Tibial nerve (tissue), 4 donors: ENCODE measurements around the gene NOLC1. TPM values are rescaled to one million over a fixed set of nuclear protein-coding genes. Genes with fewer than 3 reads are reported as not detected.

Experiments used
- DNase-seq, 2 donors: peaks; one replicate each; pipeline ENCODE4 v3.0.0-alpha.2; 2019; ENCODE audit warnings: low spot score in 2 of 2
- H3K27ac ChIP-seq, 4 donors: fragments of 200-600 bp; sonication (generic) in 3 of 4; one replicate each; pipeline ENCODE4 v1.5.1; 2017 to 2019; ENCODE audit warnings: mild to moderate bottlenecking in 1 of 4
- H3K27me3 ChIP-seq, 2 donors: fragments of 200-600 bp; sonication (generic) in 1 of 2; one replicate each; pipeline versions ENCODE4 v1.5.1 to v1.6.0; 2017 to 2019
- H3K36me3 ChIP-seq, 3 donors: fragments of 200-600 bp; sonication (generic); one replicate each; pipeline ENCODE4 v1.5.1; 2018 to 2019
- H3K4me1 ChIP-seq, 4 donors: fragments of 200-600 bp; sonication (generic) in 3 of 4; one replicate each; pipeline ENCODE4 v1.5.1; 2017 to 2019
- H3K4me3 ChIP-seq, 4 donors: fragments of 200-600 bp; sonication (generic) in 3 of 4; one replicate each; pipeline ENCODE4 v1.5.1; 2017 to 2019; ENCODE audit warnings: mild to moderate bottlenecking in 1 of 4, moderate library complexity in 1 of 4
- H3K9me3 ChIP-seq, 4 donors: fragments of 200-600 bp; sonication (generic) in 3 of 4; one replicate each; pipeline ENCODE4 v1.5.1; 2017 to 2019
- EP300 ChIP-seq, 2 donors: sonication (generic); formaldehyde crosslinking; IDR thresholded peaks; one replicate each; pipeline ENCODE4 v1.6.1; 2017; ENCODE audit warnings: antibody characterized with exemption in 2 of 2, mild to moderate bottlenecking in 1 of 2
- POLR2A ChIP-seq, 2 donors: fragments of 450-650 bp; IDR thresholded peaks; one replicate each; pipeline ENCODE4 v1.6.1; 2017; ENCODE audit warnings: antibody characterized with exemption in 2 of 2, mild to moderate bottlenecking in 2 of 2, moderate library complexity in 2 of 2
- WGBS, 2 donors: methylation state at CpG; one replicate each; pipeline ENCODE4 v1.1.5; 2018; 5-methylcytosine and 5-hydroxymethylcytosine counted together
- total RNA-seq, 4 donors: library from RNA; depleted of rRNA; stranded (reverse); fragments of >200 nt; gene quantifications; one replicate each; pipeline ENCODE4 v1.1.0, GENCODE V29; 2016
- TF ChIP-seq, protein P1 (sequence below), 5 experiments: fragments of 200-600 bp in 3 of 5; fragments of 450-650 bp in 2 of 5; sonication (generic) in 3 of 5; IDR thresholded peaks; one replicate each; pipeline ENCODE4 v1.5.1; 2016 to 2019; ENCODE audit warnings: antibody characterized with exemption in 5 of 5, mild to moderate bottlenecking in 3 of 5, moderate library complexity in 2 of 5

NOLC1 gene
- total RNA-seq, 4 donors from 2014 or later, result 31.2 to 58.2 (median 51.4) TPM

DNA sequence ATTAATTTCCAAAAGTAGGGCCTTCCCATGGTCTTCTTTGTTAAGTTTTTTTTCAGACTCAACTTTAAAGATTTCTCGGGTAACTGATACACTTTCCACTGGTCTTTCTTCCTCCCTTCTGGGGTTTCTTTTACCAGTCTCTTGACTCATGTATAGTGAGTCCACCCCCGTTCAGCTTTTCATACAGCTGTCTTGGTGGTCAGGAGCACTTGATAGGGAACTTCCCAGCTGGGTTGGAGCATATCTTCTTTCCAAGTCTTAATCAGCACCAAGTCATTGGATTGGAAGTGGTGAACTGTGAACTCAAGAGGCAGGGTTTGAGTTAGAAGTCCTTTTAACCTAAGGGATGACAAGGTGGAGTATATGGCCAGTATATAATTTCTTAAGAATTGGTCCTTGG lies 44.7 kb downstream of the NOLC1 start:
- TF ChIP-seq, protein P1, sequence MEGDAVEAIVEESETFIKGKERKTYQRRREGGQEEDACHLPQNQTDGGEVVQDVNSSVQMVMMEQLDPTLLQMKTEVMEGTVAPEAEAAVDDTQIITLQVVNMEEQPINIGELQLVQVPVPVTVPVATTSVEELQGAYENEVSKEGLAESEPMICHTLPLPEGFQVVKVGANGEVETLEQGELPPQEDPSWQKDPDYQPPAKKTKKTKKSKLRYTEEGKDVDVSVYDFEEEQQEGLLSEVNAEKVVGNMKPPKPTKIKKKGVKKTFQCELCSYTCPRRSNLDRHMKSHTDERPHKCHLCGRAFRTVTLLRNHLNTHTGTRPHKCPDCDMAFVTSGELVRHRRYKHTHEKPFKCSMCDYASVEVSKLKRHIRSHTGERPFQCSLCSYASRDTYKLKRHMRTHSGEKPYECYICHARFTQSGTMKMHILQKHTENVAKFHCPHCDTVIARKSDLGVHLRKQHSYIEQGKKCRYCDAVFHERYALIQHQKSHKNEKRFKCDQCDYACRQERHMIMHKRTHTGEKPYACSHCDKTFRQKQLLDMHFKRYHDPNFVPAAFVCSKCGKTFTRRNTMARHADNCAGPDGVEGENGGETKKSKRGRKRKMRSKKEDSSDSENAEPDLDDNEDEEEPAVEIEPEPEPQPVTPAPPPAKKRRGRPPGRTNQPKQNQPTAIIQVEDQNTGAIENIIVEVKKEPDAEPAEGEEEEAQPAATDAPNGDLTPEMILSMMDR (IDR thresholded peaks at IDR 0.05), result no peak
- TF ChIP-seq POLR2A (IDR thresholded peaks at IDR 0.05), result no peak
- TF ChIP-seq EP300 (IDR thresholded peaks at IDR 0.05), result no peak
- 55 to 73% methylated on average over 2 of the region's 2 CpGs for whole genome bisulfite sequencing, 2 donors
- Histone ChIP-seq H3K4me1 (no peaks in the 10 kb centered on the region), H3K27ac (no peak overlapping the region), H3K36me3 (no peaks in the 10 kb centered on the region), H3K9me3 (peaks cover 0 to 6% (median 0%) of the 10 kb centered on the region in 4 donors), H3K4me3 (no peak overlapping the region), H3K27me3 (no peaks in the 10 kb centered on the region)
- no peak for DNase-seq

DNA sequence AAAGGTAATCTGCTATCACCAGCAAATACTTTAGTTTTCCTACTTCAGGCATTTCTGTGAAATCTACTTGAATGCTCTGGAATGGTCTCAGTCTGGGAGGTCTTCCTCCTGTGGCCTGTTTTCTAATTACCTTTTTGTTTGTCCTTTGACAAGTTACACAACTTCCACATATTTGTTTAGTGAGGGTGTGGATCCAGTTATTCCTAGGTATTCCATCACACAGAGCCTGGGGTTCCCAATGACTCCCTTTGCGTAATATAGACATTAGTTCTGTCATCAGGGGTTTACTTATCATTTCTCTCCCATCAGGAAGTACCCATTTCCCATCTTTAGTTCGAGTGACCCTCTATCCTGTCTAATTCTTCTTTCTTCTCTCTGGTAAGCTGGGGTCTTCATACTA lies 45.8 kb downstream of the NOLC1 start:
- TF ChIP-seq EP300 (IDR thresholded peaks at IDR 0.05), result no peak
- TF ChIP-seq POLR2A (IDR thresholded peaks at IDR 0.05), result no peak
- TF ChIP-seq, protein P1 (IDR thresholded peaks at IDR 0.05), result no peak
- H3K27me3 ChIP-seq, result no peaks in the 10 kb centered on the region
- 75 to 76% methylated on average over 2 of the region's 2 CpGs for WGBS, 2 donors
- H3K4me3 ChIP-seq, result no peak overlapping the region
- no peaks in the 10 kb centered on the region for H3K36me3 ChIP-seq
- H3K27ac ChIP-seq, result no peak overlapping the region
- H3K9me3 ChIP-seq, result no peaks in the 10 kb centered on the region
- no peak for DNase-seq
- H3K4me1 ChIP-seq, result no peaks in the 10 kb centered on the region

DNA sequence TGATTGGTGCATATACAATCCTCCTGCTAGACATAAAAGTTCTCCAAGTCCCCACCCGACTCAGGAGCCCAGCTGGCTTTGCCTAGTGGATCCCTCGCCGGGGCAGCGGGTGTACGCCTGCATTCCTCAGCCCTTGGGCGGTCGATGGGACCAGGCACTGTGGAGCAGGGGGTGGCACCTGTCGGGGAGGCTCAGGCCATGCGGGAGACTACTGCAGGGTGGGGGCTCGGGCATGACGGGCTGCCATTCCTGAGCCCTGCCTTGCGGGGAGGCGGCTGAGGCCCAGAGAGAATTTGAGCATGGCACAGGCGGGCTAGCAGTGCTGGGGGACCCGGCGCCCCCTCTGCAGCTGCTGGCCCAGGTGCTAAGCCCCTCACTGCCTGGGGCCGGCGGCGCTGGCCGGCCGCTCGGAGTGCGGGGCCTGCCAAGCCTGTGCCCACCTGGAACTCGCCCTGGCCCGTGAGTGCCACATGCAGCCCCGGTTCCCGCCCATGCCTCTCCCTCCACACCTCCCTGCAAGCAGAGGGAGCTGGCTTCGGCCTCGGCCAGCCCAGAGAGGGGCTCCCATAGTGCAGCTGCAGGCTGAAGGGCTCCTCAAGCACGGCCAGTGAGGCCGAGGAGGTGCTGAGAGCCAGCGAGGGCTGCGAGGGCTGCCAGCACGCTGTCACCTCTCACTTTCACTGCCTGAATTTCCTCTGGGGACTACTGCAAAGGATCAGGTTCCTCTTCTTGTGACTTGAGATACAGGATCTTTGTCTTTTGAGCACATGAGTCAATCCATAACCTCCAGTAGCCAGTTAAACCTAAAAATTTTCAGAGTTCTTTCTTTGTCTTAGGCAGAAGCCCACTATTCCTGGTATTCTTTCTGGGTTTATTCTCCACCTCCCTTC lies 48.8 kb downstream of the NOLC1 start:
- Histone ChIP-seq H3K36me3 (no peaks in the 10 kb centered on the region), H3K9me3 (peaks cover 0 to 16% (median 1%) of the 10 kb centered on the region in 4 donors), H3K27ac (no peak overlapping the region), H3K4me3 (no peak overlapping the region), H3K27me3 (no peaks in the 10 kb centered on the region), H3K4me1 (no peaks in the 10 kb centered on the region)
- no peak for TF ChIP-seq POLR2A (IDR thresholded peaks at IDR 0.05)
- TF ChIP-seq, protein P1 (IDR thresholded peaks at IDR 0.05), result no peak
- no peak for TF ChIP-seq EP300 (IDR thresholded peaks at IDR 0.05)
- DNase-seq, result no peak
- WGBS, 2 donors, result 87 to 93% methylated on average over 21 to 31 of the region's 34 CpGs

DNA sequence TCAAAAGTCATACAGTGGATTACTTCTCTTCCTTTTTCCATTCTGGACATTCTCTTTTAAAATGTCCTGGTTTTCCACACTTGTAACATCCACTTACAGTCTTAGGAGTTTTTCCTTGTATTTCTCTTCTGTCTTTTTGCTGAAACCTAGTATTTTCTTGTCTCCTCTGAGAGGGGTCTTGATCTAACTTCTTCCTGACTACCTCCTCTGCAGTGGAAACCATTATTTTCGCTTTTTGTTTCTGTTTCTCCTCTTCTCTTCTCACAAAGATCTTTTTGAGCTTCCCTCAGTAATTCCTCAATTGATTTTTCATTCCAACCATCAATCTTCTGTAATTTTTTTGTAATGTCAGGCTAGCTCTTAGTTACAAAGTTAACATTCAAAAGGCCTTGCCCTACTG lies 50.2 kb downstream of the NOLC1 start:
- Histone ChIP-seq H3K27me3 (no peaks in the 10 kb centered on the region), H3K9me3 (peaks cover 0 to 16% (median 1%) of the 10 kb centered on the region in 4 donors), H3K4me3 (no peak overlapping the region), H3K36me3 (no peaks in the 10 kb centered on the region), H3K27ac (no peak overlapping the region), H3K4me1 (no peaks in the 10 kb centered on the region)
- TF ChIP-seq EP300 (IDR thresholded peaks at IDR 0.05) (no peak), POLR2A (IDR thresholded peaks at IDR 0.05) (no peak)
- TF ChIP-seq, protein P1 (IDR thresholded peaks at IDR 0.05), result no peak
- 36% methylated on average over 1 of the region's 1 CpG for WGBS, 2 donors
- DNase-seq, result no peak

DNA sequence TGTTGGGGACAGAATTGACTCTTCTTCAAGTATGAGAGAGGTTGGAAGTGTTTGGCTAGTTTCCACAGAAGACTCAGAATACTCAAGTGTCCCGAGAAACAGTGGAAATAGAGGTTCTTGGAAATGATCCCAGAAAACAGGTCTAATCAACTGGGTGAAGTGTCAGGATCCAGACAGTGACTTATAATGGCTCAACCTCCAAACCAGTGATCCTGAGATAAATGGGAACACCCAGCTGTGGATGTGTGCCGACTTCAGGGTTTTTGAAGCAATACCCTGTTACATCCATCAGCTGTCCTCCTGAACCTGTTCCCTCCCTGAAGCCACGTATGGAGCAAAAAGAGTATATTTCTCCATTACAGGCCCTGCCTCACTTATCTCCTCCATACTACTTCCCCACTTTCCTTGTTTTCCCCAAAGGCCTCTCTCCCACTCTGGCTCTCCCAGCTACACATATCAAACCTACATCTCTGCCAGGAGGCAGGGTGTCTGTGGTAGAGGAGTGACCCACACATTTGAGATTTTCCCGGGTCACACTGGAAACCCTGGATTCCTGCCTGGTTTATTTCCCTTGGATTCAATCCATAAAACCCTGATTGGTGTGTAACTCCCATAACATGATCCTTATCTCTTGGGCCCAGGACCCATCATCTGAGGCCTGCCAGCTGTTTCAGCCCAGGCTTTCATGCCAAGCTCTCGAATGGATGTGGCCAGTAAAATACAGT lies 56.3 kb downstream of the NOLC1 start:
- Histone ChIP-seq H3K9me3 (peaks cover 0 to 13% (median 1%) of the 10 kb centered on the region in 4 donors), H3K36me3 (no peaks in the 10 kb centered on the region), H3K27ac (no peak overlapping the region), H3K4me3 (no peak overlapping the region), H3K27me3 (no peaks in the 10 kb centered on the region), H3K4me1 (no peaks in the 10 kb centered on the region)
- TF ChIP-seq EP300 (IDR thresholded peaks at IDR 0.05) (no peak), POLR2A (IDR thresholded peaks at IDR 0.05) (no peak)
- TF ChIP-seq, protein P1 (IDR thresholded peaks at IDR 0.05), result no peak
- WGBS, 2 donors, result 51 to 52% methylated on average over 5 of the region's 5 CpGs
- DNase-seq, result no peak
